RWPE2 (cell line): ENCODE measurements around the gene HNRNPAB.

Experiments
- ATAC-seq: fragments of 200-7000 bp; cut with Tn5 transposase; 3 replicates; pipeline ENCODE4 v1.9.1; 2021; ENCODE audit warnings: low read depth
- DNase-seq: peaks from one replicate; pipeline ENCODE4 v3.0.0-alpha.2; 2020; ENCODE audit warnings: low spot score
- H3K27ac ChIP-seq: fragments of 450-650 bp; 2 replicates; pipeline ENCODE4 v1.5.1; 2017; ENCODE audit warnings: mild to moderate bottlenecking; ENCODE audit not compliant: poor library complexity, severe bottlenecking
- H3K27me3 ChIP-seq: fragments of 250-450 bp; sonication (Bioruptor Pico); 2 replicates; pipeline ENCODE4 v1.5.1; 2021; ENCODE audit warnings: mild to moderate bottlenecking, moderate library complexity; ENCODE audit not compliant: insufficient read depth, poor library complexity, severe bottlenecking
- H3K36me3 ChIP-seq: fragments of 250-450 bp; sonication (Bioruptor Pico); 2 replicates; pipeline ENCODE4 v1.5.1; 2020; ENCODE audit warnings: low read depth, mild to moderate bottlenecking, moderate library complexity
- H3K4me1 ChIP-seq: fragments of 250-450 bp; sonication (Bioruptor Pico); 2 replicates; pipeline ENCODE4 v1.5.1; 2021; ENCODE audit warnings: mild to moderate bottlenecking, moderate library complexity; ENCODE audit not compliant: insufficient read depth, poor library complexity, severe bottlenecking
- H3K4me3 ChIP-seq: fragments of 250-450 bp; sonication (Bioruptor Pico); 2 replicates; pipeline ENCODE4 v1.5.1; 2021; ENCODE audit warnings: mild to moderate bottlenecking, moderate library complexity; ENCODE audit not compliant: severe bottlenecking
- H3K9me3 ChIP-seq: fragments of 250-450 bp; sonication (Bioruptor Pico); 2 replicates; pipeline ENCODE4 v1.5.1; 2021; ENCODE audit warnings: mild to moderate bottlenecking, moderate library complexity; ENCODE audit not compliant: severe bottlenecking
- TF ChIP-seq, protein P1 (sequence below): fragments of 450-650 bp; IDR thresholded peaks from one replicate; pipeline ENCODE4 v1.5.1; 2017; ENCODE audit warnings: mild to moderate bottlenecking, moderate library complexity; ENCODE audit not compliant: poor library complexity, severe bottlenecking

The HNRNPAB gene

DNA sequence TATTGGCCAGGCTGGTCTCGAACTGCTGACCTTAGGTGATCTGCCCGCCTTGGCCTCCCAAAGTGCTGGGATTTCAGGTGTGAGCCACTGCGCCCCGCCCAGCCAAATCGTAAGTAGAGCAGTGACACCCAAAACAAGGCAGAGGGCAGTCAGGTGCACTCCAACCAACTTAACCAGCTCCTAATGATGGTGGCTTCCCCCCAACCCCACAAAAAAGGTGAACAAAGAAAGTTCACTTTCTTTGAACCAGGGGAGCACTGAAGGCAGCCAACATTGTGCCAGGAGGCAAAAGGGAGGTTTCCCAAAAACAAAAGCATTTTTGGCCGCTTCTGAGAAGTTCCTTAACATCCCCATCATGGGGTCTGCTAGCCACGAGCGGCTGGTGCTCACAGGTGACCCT, 26.8 kb upstream of the HNRNPAB start:
- no peak overlapping the region for H3K4me3 ChIP-seq
- no peaks in the 10 kb centered on the region for H3K4me1 ChIP-seq
- DNase-seq = no peak
- ATAC-seq = no peak
- H3K36me3 ChIP-seq = no peaks in the 10 kb centered on the region
- TF ChIP-seq, protein P1, sequence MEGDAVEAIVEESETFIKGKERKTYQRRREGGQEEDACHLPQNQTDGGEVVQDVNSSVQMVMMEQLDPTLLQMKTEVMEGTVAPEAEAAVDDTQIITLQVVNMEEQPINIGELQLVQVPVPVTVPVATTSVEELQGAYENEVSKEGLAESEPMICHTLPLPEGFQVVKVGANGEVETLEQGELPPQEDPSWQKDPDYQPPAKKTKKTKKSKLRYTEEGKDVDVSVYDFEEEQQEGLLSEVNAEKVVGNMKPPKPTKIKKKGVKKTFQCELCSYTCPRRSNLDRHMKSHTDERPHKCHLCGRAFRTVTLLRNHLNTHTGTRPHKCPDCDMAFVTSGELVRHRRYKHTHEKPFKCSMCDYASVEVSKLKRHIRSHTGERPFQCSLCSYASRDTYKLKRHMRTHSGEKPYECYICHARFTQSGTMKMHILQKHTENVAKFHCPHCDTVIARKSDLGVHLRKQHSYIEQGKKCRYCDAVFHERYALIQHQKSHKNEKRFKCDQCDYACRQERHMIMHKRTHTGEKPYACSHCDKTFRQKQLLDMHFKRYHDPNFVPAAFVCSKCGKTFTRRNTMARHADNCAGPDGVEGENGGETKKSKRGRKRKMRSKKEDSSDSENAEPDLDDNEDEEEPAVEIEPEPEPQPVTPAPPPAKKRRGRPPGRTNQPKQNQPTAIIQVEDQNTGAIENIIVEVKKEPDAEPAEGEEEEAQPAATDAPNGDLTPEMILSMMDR = no peak
- no peaks in the 10 kb centered on the region for H3K27me3 ChIP-seq
- H3K27ac ChIP-seq = no peak overlapping the region
- no peaks in the 10 kb centered on the region for H3K9me3 ChIP-seq

DNA sequence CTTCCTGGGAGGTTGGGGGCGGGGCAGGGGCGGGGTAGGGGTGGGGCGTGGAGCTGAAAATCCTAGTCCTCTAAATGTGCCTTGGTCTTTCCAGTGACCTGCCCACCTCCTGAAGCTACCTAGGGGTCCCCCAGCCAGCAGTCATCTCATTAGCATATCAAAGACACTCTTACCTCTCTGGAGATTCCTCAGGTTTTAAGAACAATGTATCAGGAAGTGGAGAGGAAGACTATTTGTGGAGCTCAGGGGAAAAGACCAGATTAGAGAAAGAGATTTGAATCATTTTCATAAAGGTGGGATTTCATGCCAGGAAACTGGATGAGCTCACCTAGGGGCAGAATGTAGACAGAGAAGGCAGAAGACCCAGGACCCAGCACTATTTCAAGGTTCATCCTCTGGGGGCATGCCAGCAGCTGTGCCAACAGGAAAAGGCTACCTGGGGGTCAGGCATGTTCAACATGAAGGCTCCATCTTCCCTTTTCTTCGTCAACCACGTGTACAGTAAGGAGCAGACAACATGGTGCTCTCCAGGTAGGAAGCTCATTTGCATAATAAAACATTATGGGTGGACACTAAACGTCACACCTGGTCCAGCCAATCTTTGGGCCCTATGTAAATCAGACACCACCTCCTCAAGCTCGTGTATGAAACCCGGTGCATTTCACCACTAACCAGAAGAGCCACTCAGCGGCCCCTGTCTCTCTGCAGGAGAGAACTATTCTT, 24.0 kb upstream of the HNRNPAB start:
- Histone ChIP-seq H3K4me3 (no peak overlapping the region), H3K27ac (no peak overlapping the region)

DNA sequence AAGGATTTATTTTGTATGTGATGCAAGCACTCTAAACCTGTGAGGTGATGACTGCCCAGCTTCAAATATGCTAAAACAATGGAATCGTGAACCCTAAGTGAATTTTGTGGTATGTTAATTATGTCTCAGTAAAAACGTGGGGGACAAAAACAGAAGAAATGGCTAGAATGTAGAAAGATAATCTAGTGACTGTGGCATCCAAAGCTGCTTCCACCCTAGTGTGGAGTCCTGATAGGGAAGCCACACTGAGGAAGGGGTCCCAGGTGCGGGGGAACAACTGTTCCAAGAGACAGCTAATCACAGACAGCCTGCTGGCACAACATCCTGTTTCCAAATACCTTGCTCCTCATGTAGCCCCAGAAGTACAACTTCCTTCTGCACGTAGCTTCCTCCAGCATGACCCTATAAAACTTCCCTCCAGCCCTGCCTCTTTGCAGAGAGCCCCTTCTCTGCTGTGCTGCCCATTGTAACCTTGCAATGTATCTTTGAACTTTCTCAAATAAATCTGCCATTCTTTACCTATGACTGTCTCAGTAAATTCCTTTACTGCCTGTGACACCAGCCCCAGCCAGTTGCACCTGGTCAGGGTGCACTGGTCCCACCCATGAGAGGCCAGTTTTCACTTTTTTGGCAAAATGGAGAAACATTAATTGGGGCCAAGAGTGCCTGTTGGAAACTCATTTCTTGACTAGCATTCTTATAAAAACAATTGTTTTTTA, 22.0 kb upstream of the HNRNPAB start:
- H3K27me3 ChIP-seq = no peaks in the 10 kb centered on the region
- ATAC-seq = peak; percentile 44; the same call in 2 of the 3 replicates
- peak; percentile 22 for DNase-seq
- H3K4me1 ChIP-seq = no peaks in the 10 kb centered on the region
- H3K27ac ChIP-seq = no peak overlapping the region
- H3K4me3 ChIP-seq = no peak overlapping the region
- TF ChIP-seq, protein P1 = no peak
- H3K9me3 ChIP-seq = no peaks in the 10 kb centered on the region
- H3K36me3 ChIP-seq = no peaks in the 10 kb centered on the region

More for the DNA sequence above, 24.0 kb upstream of the HNRNPAB start:
- peak; percentile 17 for DNase-seq
- no peak for ATAC-seq
- Histone ChIP-seq H3K27me3 (no peaks in the 10 kb centered on the region), H3K36me3 (no peaks in the 10 kb centered on the region), H3K4me1 (no peaks in the 10 kb centered on the region), H3K9me3 (no peaks in the 10 kb centered on the region)
- TF ChIP-seq, protein P1 = no peak

DNA sequence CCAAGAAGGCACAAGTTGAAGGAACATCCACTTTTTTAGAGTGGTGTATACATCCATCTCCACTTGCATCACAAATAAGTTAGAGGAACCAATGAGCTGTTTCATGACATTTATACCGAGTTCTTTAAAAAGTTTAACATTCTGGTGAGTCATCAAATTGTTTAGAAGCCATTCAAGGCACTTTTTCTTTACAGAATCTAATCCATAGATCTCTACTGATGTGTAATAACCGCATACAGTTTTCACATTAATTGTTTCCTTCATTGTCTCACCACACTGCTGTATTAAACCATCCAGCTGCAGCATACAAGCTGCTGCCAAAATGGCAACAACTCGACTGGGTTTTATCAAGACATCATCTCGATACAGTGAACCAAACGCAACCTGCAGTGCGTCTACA, 17.9 kb upstream of the HNRNPAB start:
- TF ChIP-seq, protein P1 = no peak
- ATAC-seq (peak; percentile 60), DNase-seq (no peak)
- Histone ChIP-seq H3K4me1 (no peaks in the 10 kb centered on the region), H3K4me3 (no peak overlapping the region), H3K27ac (no peak overlapping the region), H3K9me3 (no peaks in the 10 kb centered on the region), H3K36me3 (no peaks in the 10 kb centered on the region), H3K27me3 (no peaks in the 10 kb centered on the region)

DNA sequence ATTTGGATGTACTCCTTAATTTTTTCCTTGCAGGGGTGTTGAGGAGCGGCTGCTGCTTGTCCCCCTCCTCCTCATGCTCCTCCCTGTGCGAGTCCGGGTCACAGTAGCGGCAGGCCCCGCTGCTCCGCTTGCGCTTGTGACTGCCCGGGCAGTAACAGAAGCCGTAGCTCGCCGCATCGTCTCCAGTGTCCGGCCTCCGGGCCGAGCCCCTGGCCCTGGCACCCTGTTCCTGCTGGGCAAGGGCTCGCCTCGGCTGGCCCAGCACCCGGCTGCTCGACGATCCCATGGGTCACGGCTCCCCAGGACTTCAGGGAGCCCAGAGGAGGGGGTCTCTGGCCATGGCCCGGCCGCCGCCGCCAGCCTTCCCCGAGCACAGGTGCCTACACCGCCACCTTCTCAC, 17.3 kb upstream of the HNRNPAB start, which contains the start of gene GMCL2:
TSS of gene GMCL2 (minus strand) at position 358 of the 400 bp plus-strand sequence. CDS start at position 286, 72 bp downstream.
- ATAC-seq = no peak
- DNase-seq = peak; percentile 52
- Histone ChIP-seq H3K27me3 (no peaks in the 10 kb centered on the region), H3K4me3 (no peak within 1 kb of the TSS), H3K36me3 (no peaks in the 10 kb centered on the region), H3K9me3 (no peaks in the 10 kb centered on the region), H3K27ac (no peak within 1 kb of the TSS), H3K4me1 (peaks cover 5% of the 10 kb centered on the region)
- TF ChIP-seq, protein P1 = no peak
